ENCODE measurements around the gene RBBP8NL.

- TF ChIP-seq CTCF (IDR thresholded peaks at IDR 0.05) (no peak), POLR2A (IDR thresholded peaks at IDR 0.05; ENCODE audit: low read depth) (no peak), EP300 (IDR thresholded peaks at IDR 0.05) (no peak)
Observed at GRCh38 chr20:62369815-62370114, 57.6 kb downstream of the RBBP8NL start.

All from esophagus muscularis mucosa (tissue), 4 donors.